ENCODE results near the gene DOC2A.
A peak's percentile ranks its signal among the peaks of the same experiment; 100 is the strongest.

Gene DOC2A

GRCh38 chr16:30010844-30011713, at the start of gene DOC2A:
DOC2A (minus strand) TSS chr16:30011027; CDS start chr16:30010222, 805 bp downstream.
- H3K4me1 ChIP-seq (ENCODE audit: insufficient read depth, insufficient read length), result peaks cover 13% of the 10 kb centered on the region
- peaks cover 14% of the 10 kb centered on the region for H3K36me3 ChIP-seq (ENCODE audit: insufficient read depth, insufficient read length, low read length)
- no peak for DNase-seq (ENCODE audit: low read depth, low spot score)
- peak within 1 kb of the TSS; percentile 82 for H3K4me3 ChIP-seq (ENCODE audit: insufficient read length, low read depth)
- peaks cover 7% of the 10 kb centered on the region for H3K27me3 ChIP-seq (ENCODE audit: insufficient read depth, insufficient read length)
- TF ChIP-seq SUZ12 (IDR thresholded peaks at IDR 0.05; ENCODE audit: extremely low read depth, insufficient read depth, insufficient read length) (no peak), YY1 (IDR thresholded peaks at IDR 0.05; ENCODE audit: insufficient read depth, insufficient read length) (no peak), ZNF274 (IDR thresholded peaks at IDR 0.05; ENCODE audit: low read depth, low read length) (no peak)
- peak within 1 kb of the TSS; percentile 87 for H3K9ac ChIP-seq (ENCODE audit: insufficient read length, low read depth)
- no peaks in the 10 kb centered on the region for H3K9me3 ChIP-seq (ENCODE audit: insufficient read depth, low read length)

GRCh38 chr16:30060346-30060745, 49.5 kb upstream of the DOC2A start:
- H3K4me1 ChIP-seq (ENCODE audit: insufficient read depth, insufficient read length), result peaks cover 10% of the 10 kb centered on the region
- DNase-seq (ENCODE audit: low read depth, low spot score), result no peak
- H3K36me3 ChIP-seq (ENCODE audit: insufficient read depth, insufficient read length, low read length), result peaks cover 11% of the 10 kb centered on the region
- H3K9ac ChIP-seq (ENCODE audit: insufficient read length, low read depth), result no peak overlapping the region
- no peaks in the 10 kb centered on the region for H3K9me3 ChIP-seq (ENCODE audit: insufficient read depth, low read length)
- TF ChIP-seq SUZ12 (IDR thresholded peaks at IDR 0.05; ENCODE audit: extremely low read depth, insufficient read depth, insufficient read length) (no peak), YY1 (IDR thresholded peaks at IDR 0.05; ENCODE audit: insufficient read depth, insufficient read length) (no peak), ZNF274 (IDR thresholded peaks at IDR 0.05; ENCODE audit: low read depth, low read length) (no peak)
- H3K4me3 ChIP-seq (ENCODE audit: insufficient read length, low read depth), result no peak overlapping the region
- H3K27me3 ChIP-seq (ENCODE audit: insufficient read depth, insufficient read length), result no peaks in the 10 kb centered on the region

- Histone ChIP-seq H3K36me3 (ENCODE audit: insufficient read depth, insufficient read length, low read length) (peaks cover 11% of the 10 kb centered on the region), H3K9me3 (ENCODE audit: insufficient read depth, low read length) (no peaks in the 10 kb centered on the region), H3K27me3 (ENCODE audit: insufficient read depth, insufficient read length) (no peaks in the 10 kb centered on the region), H3K4me3 (ENCODE audit: insufficient read length, low read depth) (no peak overlapping the region), H3K4me1 (ENCODE audit: insufficient read depth, insufficient read length) (peaks cover 10% of the 10 kb centered on the region), H3K9ac (ENCODE audit: insufficient read length, low read depth) (peak overlapping the region; percentile 51)
- TF ChIP-seq YY1 (IDR thresholded peaks at IDR 0.05; ENCODE audit: insufficient read depth, insufficient read length), result no peak
- TF ChIP-seq SUZ12 (IDR thresholded peaks at IDR 0.05; ENCODE audit: extremely low read depth, insufficient read depth, insufficient read length), result no peak
- TF ChIP-seq ZNF274 (IDR thresholded peaks at IDR 0.05; ENCODE audit: low read depth, low read length), result no peak
- DNase-seq (ENCODE audit: low read depth, low spot score), result no peak
These were observed 44.2 kb upstream of the DOC2A start for GRCh38 chr16:30054959-30055553.

- TF ChIP-seq ZNF274 (IDR thresholded peaks at IDR 0.05; ENCODE audit: low read depth, low read length), result no peak
- TF ChIP-seq YY1 (IDR thresholded peaks at IDR 0.05; ENCODE audit: insufficient read depth, insufficient read length), result no peak
- Histone ChIP-seq H3K36me3 (ENCODE audit: insufficient read depth, insufficient read length, low read length) (peaks cover 8% of the 10 kb centered on the region), H3K9me3 (ENCODE audit: insufficient read depth, low read length) (no peaks in the 10 kb centered on the region), H3K9ac (ENCODE audit: insufficient read length, low read depth) (peak overlapping the region; percentile 51), H3K27me3 (ENCODE audit: insufficient read depth, insufficient read length) (no peaks in the 10 kb centered on the region), H3K4me3 (ENCODE audit: insufficient read length, low read depth) (no peak overlapping the region), H3K4me1 (ENCODE audit: insufficient read depth, insufficient read length) (peaks cover 10% of the 10 kb centered on the region)
- DNase-seq (ENCODE audit: low read depth, low spot score), result no peak
These were observed 43.6 kb upstream of the DOC2A start for GRCh38 chr16:30054451-30054850.

GRCh38 chr16:30053376-30054015, 42.7 kb upstream of the DOC2A start:
- Histone ChIP-seq H3K27me3 (ENCODE audit: insufficient read depth, insufficient read length) (no peaks in the 10 kb centered on the region), H3K9me3 (ENCODE audit: insufficient read depth, low read length) (no peaks in the 10 kb centered on the region), H3K9ac (ENCODE audit: insufficient read length, low read depth) (peak overlapping the region; percentile 88), H3K36me3 (ENCODE audit: insufficient read depth, insufficient read length, low read length) (peaks cover 2% of the 10 kb centered on the region), H3K4me3 (ENCODE audit: insufficient read length, low read depth) (peak overlapping the region; percentile 82), H3K4me1 (ENCODE audit: insufficient read depth, insufficient read length) (peaks cover 10% of the 10 kb centered on the region)
- no peak for DNase-seq (ENCODE audit: low read depth, low spot score)
- TF ChIP-seq SUZ12 (IDR thresholded peaks at IDR 0.05; ENCODE audit: extremely low read depth, insufficient read depth, insufficient read length) (no peak), YY1 (IDR thresholded peaks at IDR 0.05; ENCODE audit: insufficient read depth, insufficient read length) (no peak), ZNF274 (IDR thresholded peaks at IDR 0.05; ENCODE audit: low read depth, low read length) (no peak)

GRCh38 chr16:30052671-30053372, 42.0 kb upstream of the DOC2A start:
- Histone ChIP-seq H3K4me1 (ENCODE audit: insufficient read depth, insufficient read length) (peaks cover 10% of the 10 kb centered on the region), H3K4me3 (ENCODE audit: insufficient read length, low read depth) (peak overlapping the region; percentile 82), H3K9me3 (ENCODE audit: insufficient read depth, low read length) (no peaks in the 10 kb centered on the region), H3K9ac (ENCODE audit: insufficient read length, low read depth) (peak overlapping the region; percentile 88), H3K27me3 (ENCODE audit: insufficient read depth, insufficient read length) (no peaks in the 10 kb centered on the region), H3K36me3 (ENCODE audit: insufficient read depth, insufficient read length, low read length) (peaks cover 2% of the 10 kb centered on the region)
- no peak for TF ChIP-seq ZNF274 (IDR thresholded peaks at IDR 0.05; ENCODE audit: low read depth, low read length)
- no peak for TF ChIP-seq SUZ12 (IDR thresholded peaks at IDR 0.05; ENCODE audit: extremely low read depth, insufficient read depth, insufficient read length)
- no peak for TF ChIP-seq YY1 (IDR thresholded peaks at IDR 0.05; ENCODE audit: insufficient read depth, insufficient read length)
- DNase-seq (ENCODE audit: low read depth, low spot score), result peak; percentile 83
